Neural cell (in vitro differentiated cells): ENCODE results near the gene DPEP2. TPM values are rescaled to one million over a fixed set of nuclear protein-coding genes. Genes with fewer than 3 reads are reported as not detected.

Source experiments
- H2AFZ ChIP-seq: fragments of 200-600, 300-800 bp; sonication (generic), shearing (Covaris generic); 2 replicates; pipeline ENCODE4 v1.6.0; 2014; ENCODE audit warnings: low read depth, mild to moderate bottlenecking, antibody characterized with exemption, low read length, moderate library complexity
- H3F3A ChIP-seq: fragments of 200-600 bp; shearing (Covaris generic); 2 replicates; pipeline ENCODE4 v1.6.1; 2016; ENCODE audit warnings: mild to moderate bottlenecking, moderate library complexity, mixed read lengths, antibody characterized with exemption, low read length; ENCODE audit not compliant: insufficient read depth, poor library complexity, severe bottlenecking
- H3K27ac ChIP-seq: fragments of 200-600, 300-800 bp; sonication (generic), shearing (Covaris generic); 2 replicates; pipeline ENCODE4 v1.5.1; 2014; ENCODE audit warnings: mild to moderate bottlenecking, low read length, moderate library complexity
- H3K27me3 ChIP-seq: fragments of 300-800, 200-600 bp; sonication (generic), shearing (Covaris generic); 2 replicates; pipeline ENCODE4 v1.6.0; 2014; ENCODE audit warnings: mild to moderate bottlenecking, low read depth, low read length, moderate library complexity; ENCODE audit not compliant: insufficient read depth
- H3K36me3 ChIP-seq: fragments of 300-800, 200-600 bp; sonication (generic), shearing (Covaris generic); 2 replicates; pipeline ENCODE4 v1.5.1; 2014; ENCODE audit warnings: mild to moderate bottlenecking, antibody characterized with exemption, low read length, moderate library complexity; ENCODE audit not compliant: insufficient read depth
- H3K4me2 ChIP-seq: fragments of 300-800, 200-600 bp; sonication (generic), shearing (Covaris generic); 2 replicates; pipeline ENCODE4 v1.6.0; 2014; ENCODE audit warnings: mild to moderate bottlenecking, low read length
- H3K4me3 ChIP-seq: fragments of 300-800, 200-600 bp; sonication (generic), shearing (Covaris generic); 2 replicates; pipeline ENCODE4 v1.5.1; 2014; ENCODE audit warnings: mild to moderate bottlenecking, low read length, moderate library complexity
- H3K79me2 ChIP-seq: fragments of 200-600 bp; shearing (Covaris generic); replicated peaks from 2 replicates; pipeline ENCODE4 v1.6.0; 2014; ENCODE audit warnings: mild to moderate bottlenecking, low read length, moderate library complexity; ENCODE audit not compliant: insufficient read depth
- H3K9ac ChIP-seq: fragments of 300-800, 200-600 bp; sonication (generic), shearing (Covaris generic); 2 replicates; pipeline ENCODE4 v1.6.1; 2016; ENCODE audit warnings: mild to moderate bottlenecking, low read length, mixed read lengths
- H3K9me2 ChIP-seq: fragments of 200-600 bp; shearing (Covaris generic); 2 replicates; pipeline ENCODE4 v1.6.1; 2016; ENCODE audit warnings: mild to moderate bottlenecking, low read length, mixed read lengths; ENCODE audit not compliant: insufficient read depth
- H3K9me3 ChIP-seq: fragments of 200-600, 300-800 bp; sonication (generic), shearing (Covaris generic); 2 replicates; pipeline ENCODE4 v1.6.1; 2016; ENCODE audit warnings: mild to moderate bottlenecking, mixed run types, low read length, moderate library complexity, mixed read lengths
- H4K20me1 ChIP-seq: fragments of 200-600 bp; shearing (Covaris generic); 2 replicates; pipeline ENCODE4 v1.6.1; 2016; ENCODE audit warnings: mild to moderate bottlenecking, mixed run types; ENCODE audit not compliant: insufficient read depth
- CTCF ChIP-seq: fragments of 450-650 bp; IDR thresholded peaks from 2 replicates; pipeline ENCODE4 v1.5.1; 2014; ENCODE audit warnings: antibody characterized with exemption, mild to moderate bottlenecking, moderate library complexity; ENCODE audit not compliant: poor library complexity, severe bottlenecking
- EP300 ChIP-seq: fragments of 450-650 bp; conservative IDR thresholded peaks from 2 replicates; pipeline ENCODE4 v1.6.1; 2014; ENCODE audit warnings: antibody characterized with exemption, mild to moderate bottlenecking, moderate library complexity; ENCODE audit not compliant: poor library complexity, severe bottlenecking
- EZH2 ChIP-seq: fragments of 200-600, 300-800 bp; shearing (Covaris generic), sonication (generic); IDR thresholded peaks from 2 replicates; pipeline ENCODE4 v1.6.1; 2014; ENCODE audit warnings: antibody characterized with exemption, low read length, borderline replicate concordance, mild to moderate bottlenecking; ENCODE audit not compliant: insufficient read depth, poor library complexity, severe bottlenecking
- MXI1 ChIP-seq: fragments of 450-650 bp; conservative IDR thresholded peaks from 2 replicates; pipeline ENCODE4 v1.6.1; 2014; ENCODE audit warnings: antibody characterized with exemption, mild to moderate bottlenecking; ENCODE audit not compliant: poor library complexity, severe bottlenecking
- POLR2AphosphoS5 ChIP-seq: IDR thresholded peaks from 2 replicates; pipeline ENCODE4 v1.6.1; 2012
- RAD21 ChIP-seq: fragments of 450-650 bp; conservative IDR thresholded peaks from 2 replicates; pipeline ENCODE4 v1.6.1; 2014; ENCODE audit warnings: antibody characterized with exemption, mild to moderate bottlenecking, moderate library complexity
- REST ChIP-seq: IDR thresholded peaks from 2 replicates; pipeline ENCODE4 v1.6.1; 2012; ENCODE audit warnings: borderline replicate concordance
- SMC3 ChIP-seq: fragments of 450-650 bp; conservative IDR thresholded peaks from 2 replicates; pipeline ENCODE4 v1.6.1; 2014; ENCODE audit warnings: antibody characterized with exemption, mild to moderate bottlenecking, moderate library complexity; ENCODE audit not compliant: poor library complexity
- TAF1 ChIP-seq: IDR thresholded peaks from 2 replicates; pipeline ENCODE4 v1.6.1; 2012; ENCODE audit warnings: low read depth
- polyA plus RNA-seq: library from polyadenylated mRNA; depleted of rRNA; stranded (reverse); fragments of >200 nt; gene quantifications from 2 replicates; pipeline ENCODE4 v1.2.3, GENCODE V29; 2014

DPEP2 gene
- polyA plus RNA-seq, 1 donor from 2014 or later, result not detected

GRCh38 chr16:67987460-67988160 is 11.7 kb downstream of the DPEP2 start (continued):
- TF ChIP-seq EP300, result no peak

- no peaks in the 10 kb centered on the region for H3F3A ChIP-seq
- no peak for TF ChIP-seq MXI1
- TF ChIP-seq TAF1, result no peak
- no peak for TF ChIP-seq RAD21
- no peak for TF ChIP-seq CTCF
- TF ChIP-seq REST, result no peak
- TF ChIP-seq EZH2, result no peak
- no peak for TF ChIP-seq POLR2AphosphoS5
- TF ChIP-seq SMC3, result no peak
- no peak for TF ChIP-seq EP300
- H3K9me2 ChIP-seq, result no peaks in the 10 kb centered on the region
- no peaks in the 10 kb centered on the region for H3K79me2 ChIP-seq
- H3K27ac ChIP-seq, result no peak overlapping the region
- no peaks in the 10 kb centered on the region for H3K9me3 ChIP-seq
- no peaks in the 10 kb centered on the region for H3K36me3 ChIP-seq
- H3K9ac ChIP-seq, result no peak overlapping the region
- H3K4me2 ChIP-seq, result no peak overlapping the region
- no peak overlapping the region for H2AFZ ChIP-seq
- H3K4me3 ChIP-seq, result no peak overlapping the region
- no peaks in the 10 kb centered on the region for H3K27me3 ChIP-seq
- H4K20me1 ChIP-seq, result no peaks in the 10 kb centered on the region
These were observed 12.3 kb downstream of the DPEP2 start for GRCh38 chr16:67986949-67987348.

GRCh38 chr16:67982011-67982696 is 17.1 kb downstream of the DPEP2 start:
- Histone ChIP-seq H3K27ac (no peak overlapping the region), H3F3A (no peaks in the 10 kb centered on the region), H3K79me2 (no peaks in the 10 kb centered on the region), H2AFZ (no peak overlapping the region), H3K9ac (no peak overlapping the region), H3K9me2 (no peaks in the 10 kb centered on the region), H3K4me2 (no peak overlapping the region), H3K4me3 (no peak overlapping the region), H4K20me1 (no peaks in the 10 kb centered on the region), H3K9me3 (no peaks in the 10 kb centered on the region), H3K36me3 (no peaks in the 10 kb centered on the region), H3K27me3 (no peaks in the 10 kb centered on the region)
- TF ChIP-seq SMC3, result no peak
- TF ChIP-seq MXI1, result no peak
- TF ChIP-seq EP300, result no peak
- TF ChIP-seq RAD21, result no peak
- no peak for TF ChIP-seq REST
- TF ChIP-seq TAF1, result no peak
- TF ChIP-seq EZH2, result no peak
- no peak for TF ChIP-seq CTCF
- TF ChIP-seq POLR2AphosphoS5, result no peak
